ENCODE measurements around the gene CNTNAP1.
"Not testable (repeated sequence)": the region's sequence is repeated elsewhere in the genome, so short reads cannot be mapped to it uniquely, and the experiment has no call there.

- TF ChIP-seq, protein P1, sequence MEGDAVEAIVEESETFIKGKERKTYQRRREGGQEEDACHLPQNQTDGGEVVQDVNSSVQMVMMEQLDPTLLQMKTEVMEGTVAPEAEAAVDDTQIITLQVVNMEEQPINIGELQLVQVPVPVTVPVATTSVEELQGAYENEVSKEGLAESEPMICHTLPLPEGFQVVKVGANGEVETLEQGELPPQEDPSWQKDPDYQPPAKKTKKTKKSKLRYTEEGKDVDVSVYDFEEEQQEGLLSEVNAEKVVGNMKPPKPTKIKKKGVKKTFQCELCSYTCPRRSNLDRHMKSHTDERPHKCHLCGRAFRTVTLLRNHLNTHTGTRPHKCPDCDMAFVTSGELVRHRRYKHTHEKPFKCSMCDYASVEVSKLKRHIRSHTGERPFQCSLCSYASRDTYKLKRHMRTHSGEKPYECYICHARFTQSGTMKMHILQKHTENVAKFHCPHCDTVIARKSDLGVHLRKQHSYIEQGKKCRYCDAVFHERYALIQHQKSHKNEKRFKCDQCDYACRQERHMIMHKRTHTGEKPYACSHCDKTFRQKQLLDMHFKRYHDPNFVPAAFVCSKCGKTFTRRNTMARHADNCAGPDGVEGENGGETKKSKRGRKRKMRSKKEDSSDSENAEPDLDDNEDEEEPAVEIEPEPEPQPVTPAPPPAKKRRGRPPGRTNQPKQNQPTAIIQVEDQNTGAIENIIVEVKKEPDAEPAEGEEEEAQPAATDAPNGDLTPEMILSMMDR (IDR thresholded peaks at IDR 0.05 in 2 of 3, conservative IDR thresholded peaks at IDR 0.05 in 1 of 3; ENCODE audit: control insufficient read depth in 2 of 3, extremely low read depth in 1 of 3, insufficient read depth in 1 of 3, low read depth in 3 of 3, low read length in 3 of 3): not testable (repeated sequence)
- not testable (repeated sequence) for TF ChIP-seq SUZ12 (IDR thresholded peaks at IDR 0.05; ENCODE audit: unreplicated experiment); HDAC2 (IDR thresholded peaks at IDR 0.05); SREBF1 (IDR thresholded peaks at IDR 0.05; ENCODE audit: low read length); MEF2A (IDR thresholded peaks at IDR 0.05; ENCODE audit: insufficient read depth, low read depth, low read length); ZNF207 (IDR thresholded peaks at IDR 0.05; ENCODE audit: borderline replicate concordance)
- TF ChIP-seq, protein P2, sequence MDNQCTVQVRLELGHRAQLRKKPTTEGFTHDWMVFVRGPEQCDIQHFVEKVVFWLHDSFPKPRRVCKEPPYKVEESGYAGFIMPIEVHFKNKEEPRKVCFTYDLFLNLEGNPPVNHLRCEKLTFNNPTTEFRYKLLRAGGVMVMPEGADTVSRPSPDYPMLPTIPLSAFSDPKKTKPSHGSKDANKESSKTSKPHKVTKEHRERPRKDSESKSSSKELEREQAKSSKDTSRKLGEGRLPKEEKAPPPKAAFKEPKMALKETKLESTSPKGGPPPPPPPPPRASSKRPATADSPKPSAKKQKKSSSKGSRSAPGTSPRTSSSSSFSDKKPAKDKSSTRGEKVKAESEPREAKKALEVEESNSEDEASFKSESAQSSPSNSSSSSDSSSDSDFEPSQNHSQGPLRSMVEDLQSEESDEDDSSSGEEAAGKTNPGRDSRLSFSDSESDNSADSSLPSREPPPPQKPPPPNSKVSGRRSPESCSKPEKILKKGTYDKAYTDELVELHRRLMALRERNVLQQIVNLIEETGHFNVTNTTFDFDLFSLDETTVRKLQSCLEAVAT (IDR thresholded peaks at IDR 0.05): not testable (repeated sequence)
Observed at GRCh38 chr17:42666126-42666525, 16.2 kb upstream of the CNTNAP1 start.

Measured in GM12878 (cell line).